Endothelial cell of umbilical vein (primary cell): Measurements from ENCODE around the gene LMF1. TPM values are rescaled to one million over a fixed set of nuclear protein-coding genes. Genes with fewer than 3 reads are reported as not detected.

Experiments
- BruUV-seq: library from RNA; stranded (reverse); fragments of 400-500 nt; replicated peaks from 2 replicates; lab custom pipeline; 2021; lab: Mats Ljungman, UMichigan
- CTCF ChIA-PET: fragments of 300-600, 350-600 bp; sonication (Branson Sonifier 250); formaldehyde crosslinking; loops from one replicate; lab custom pipeline; 2021; ENCODE audit warnings: antibody characterized with exemption, inconsistent platforms; lab: Charles Lee
- POLR2A ChIA-PET: fragments of 300-600, 350-600 bp; sonication (Branson Sonifier 250); formaldehyde crosslinking; loops from one replicate; lab custom pipeline; 2021; ENCODE audit warnings: antibody characterized with exemption, inconsistent platforms; lab: Charles Lee
- DNase-seq: peaks from one replicate; pipeline ENCODE4 v3.0.0-alpha.2; 2011; ENCODE audit warnings: low read depth, low spot score
- FAIRE-seq: peaks from 2 replicates; lab custom pipeline; 2011; peaks lifted over from hg19 to GRCh38; lab: Jason Lieb, UNC
- H2AFZ ChIP-seq: 2 replicates; pipeline ENCODE4 v1.6.0; 2012; ENCODE audit warnings: low read depth, low read length, control low read depth, inconsistent platforms
- H3K27ac ChIP-seq: 2 replicates; pipeline ENCODE4 v1.5.1; 2011; ENCODE audit warnings: low read depth, mild to moderate bottlenecking, control low read depth, low read length, moderate library complexity; ENCODE audit not compliant: insufficient read depth
- H3K27me3 ChIP-seq, 2 experiments: 2 replicates each; pipeline versions ENCODE4 v1.6.0 to v1.6.1; 2011; ENCODE audit warnings: low read length in 2 of 2, mixed read lengths in 1 of 2; ENCODE audit not compliant: control insufficient read depth in 2 of 2, insufficient read depth in 2 of 2
- H3K36me3 ChIP-seq, 2 experiments: 2 replicates in 1 of 2; 3 replicates in 1 of 2; pipeline ENCODE4 v1.5.1; 2011; ENCODE audit warnings: low read length in 2 of 2, mild to moderate bottlenecking in 1 of 2, moderate library complexity in 1 of 2; ENCODE audit not compliant: control insufficient read depth in 2 of 2, insufficient read depth in 2 of 2; ENCODE audit errors: extremely low read depth in 1 of 2
- H3K4me1 ChIP-seq: 3 replicates; pipeline ENCODE4 v1.5.1; 2011; ENCODE audit warnings: mild to moderate bottlenecking, low read length; ENCODE audit not compliant: control insufficient read depth, insufficient read depth; ENCODE audit errors: extremely low read depth
- H3K4me2 ChIP-seq: 2 replicates; pipeline ENCODE4 v1.6.1; 2011; ENCODE audit warnings: low read length, control low read depth, mixed read lengths; ENCODE audit not compliant: insufficient read depth
- H3K4me3 ChIP-seq, 3 experiments: fragments of 200-600 bp in 1 of 3; sonication (generic), shearing (Covaris generic) in 1 of 3; replicated peaks in 1 of 3; 2 replicates each; pipeline ENCODE4 v1.5.1; 2011 to 2016; ENCODE audit warnings: control low read depth in 3 of 3, low read length in 3 of 3, mild to moderate bottlenecking in 2 of 3, inconsistent platforms in 1 of 3, low read depth in 1 of 3, moderate library complexity in 1 of 3; ENCODE audit not compliant: insufficient read depth in 1 of 3
- H3K79me2 ChIP-seq: 2 replicates; pipeline ENCODE4 v1.6.0; 2012; ENCODE audit warnings: low read length, inconsistent platforms; ENCODE audit not compliant: control insufficient read depth, insufficient read depth
- H3K9ac ChIP-seq: replicated peaks from 2 replicates; pipeline ENCODE3; 2011; ENCODE audit warnings: low read length, control low read depth; ENCODE audit not compliant: insufficient read depth; ENCODE audit errors: extremely low read depth
- H3K9me1 ChIP-seq: replicated peaks from 3 replicates; pipeline ENCODE4 v1.6.0; 2011; ENCODE audit warnings: mild to moderate bottlenecking, low read length; ENCODE audit not compliant: control insufficient read depth, insufficient read depth; ENCODE audit errors: extremely low read depth
- H3K9me3 ChIP-seq: replicated peaks from 2 replicates; pipeline ENCODE4 v1.5.1; 2012; ENCODE audit warnings: low read length, inconsistent platforms; ENCODE audit not compliant: control insufficient read depth, insufficient read depth
- H4K20me1 ChIP-seq: replicated peaks from 2 replicates; pipeline ENCODE3; 2011; ENCODE audit warnings: mild to moderate bottlenecking, low read length; ENCODE audit not compliant: control insufficient read depth, insufficient read depth; ENCODE audit errors: extremely low read depth
- EZH2 ChIP-seq: IDR thresholded peaks from 2 replicates; pipeline ENCODE4 v1.6.1; 2012; ENCODE audit warnings: borderline replicate concordance, low read depth, mild to moderate bottlenecking, moderate library complexity, low read length, inconsistent platforms; ENCODE audit not compliant: severe bottlenecking
- FOS ChIP-seq: IDR thresholded peaks from 2 replicates; pipeline ENCODE4 v1.6.1; 2011; ENCODE audit warnings: mild to moderate bottlenecking, low read length, moderate library complexity, borderline replicate concordance; ENCODE audit not compliant: insufficient read depth
- GATA2 ChIP-seq: IDR thresholded peaks from 2 replicates; pipeline ENCODE4 v1.7.0; 2011; ENCODE audit warnings: low read depth, mild to moderate bottlenecking, moderate library complexity, mixed read lengths, low read length; ENCODE audit not compliant: insufficient read length, insufficient read depth
- JUN ChIP-seq: IDR thresholded peaks from 2 replicates; pipeline ENCODE4 v1.6.1; 2011; ENCODE audit warnings: borderline replicate concordance, low read depth; ENCODE audit not compliant: insufficient read length, insufficient read depth
- MYC ChIP-seq: IDR thresholded peaks from one replicate; pipeline ENCODE4 v1.6.1; 2011; ENCODE audit warnings: mild to moderate bottlenecking, low read depth, low read length
- POLR2A ChIP-seq: IDR thresholded peaks from 2 replicates; pipeline ENCODE4 v1.6.1; 2012; ENCODE audit warnings: low read depth, mild to moderate bottlenecking, control low read depth, low read length
- POLR2AphosphoS5 ChIP-seq: IDR thresholded peaks from 2 replicates; pipeline ENCODE4 v1.6.1; 2012; ENCODE audit warnings: low read depth, mild to moderate bottlenecking, control low read depth, low read length, moderate library complexity; ENCODE audit not compliant: insufficient read depth
- dilution Hi-C: fragments of 300-500 bp; cut with MboI; formaldehyde crosslinking; loops from one replicate; pipeline ENCODE4 v1.15.0; 2019; ENCODE audit warnings: low sequenced_read_pairs; ENCODE audit not compliant: extremely low pct_ligation_motif_present
- intact Hi-C: fragments of 100-400 bp; cut with micrococcal nuclease; formaldehyde crosslinking; loops from one replicate; pipeline ENCODE4 v1.10.0; 2022
- polyA plus RNA-seq, 4 experiments: library from polyadenylated mRNA; depleted of rRNA in 3 of 4; stranded (reverse) in 3 of 4; unstranded in 1 of 4; fragments of >200 nt; gene quantifications; 2 replicates each; pipeline versions ENCODE4 v1.2.1 to v1.2.3, GENCODE V29; 2011 to 2012; ENCODE audit warnings: missing spikeins in 1 of 4
- total RNA-seq: library from RNA; stranded (reverse); gene quantifications from 2 replicates; pipeline ENCODE4 v1.2.3, GENCODE V29; 2021
- TF ChIP-seq, protein P1 (sequence below): IDR thresholded peaks from 2 replicates; pipeline ENCODE4 v1.6.1; 2011; ENCODE audit not compliant: insufficient read depth, insufficient read length
- TF ChIP-seq, protein P2 (sequence below), 2 donors: IDR thresholded peaks; 1 replicate in 1 of 2; 2 replicates in 1 of 2; pipeline ENCODE4 v1.5.1; 2011; ENCODE audit warnings: low read length in 2 of 2, mild to moderate bottlenecking in 2 of 2, moderate library complexity in 2 of 2, control low read depth in 1 of 2, inconsistent platforms in 1 of 2, low read depth in 1 of 2; ENCODE audit not compliant: insufficient read depth in 1 of 2; ENCODE audit errors: extremely low read depth in 1 of 2

The LMF1 gene
- total and polyA plus RNA-seq, 2 donors (not counting 3 experiments of a cell fraction or from before 2014, with no cell fraction given) = 17.8 TPM

DNA sequence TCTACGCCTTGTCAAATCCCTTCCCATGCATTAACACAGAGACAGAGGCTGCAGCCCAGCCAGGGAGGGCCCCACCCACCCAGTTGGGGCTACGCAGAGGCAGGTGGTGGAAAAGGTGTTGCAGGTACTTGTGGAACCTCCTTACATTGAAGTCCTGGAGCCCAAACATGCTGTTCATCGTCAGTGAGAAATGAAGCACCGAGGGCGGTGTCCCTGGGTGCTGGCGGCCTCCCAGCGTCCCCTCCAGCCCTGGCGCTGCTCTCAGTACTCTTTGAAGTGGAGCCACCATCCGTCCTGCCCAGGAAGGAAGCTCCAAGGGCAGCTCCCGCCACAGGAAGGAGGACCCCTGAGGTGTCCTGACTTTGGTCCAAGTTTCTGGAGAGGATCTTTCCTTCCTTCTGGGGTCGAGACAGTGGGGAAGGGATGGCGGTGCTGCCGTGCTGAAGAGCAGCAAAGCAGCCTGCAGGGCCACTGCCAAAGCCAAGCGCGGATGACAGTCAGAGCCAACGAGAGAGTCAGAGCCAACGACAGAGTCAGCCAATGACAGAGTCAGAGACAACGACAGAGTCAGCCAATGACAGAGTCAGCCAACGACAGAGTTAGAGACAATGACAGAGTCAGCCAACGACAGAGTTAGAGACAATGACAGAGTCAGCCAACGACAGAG is 23.4 kb downstream of the LMF1 start:
- Histone ChIP-seq H3K9me1 (no peaks in the 10 kb centered on the region), H3K9me3 (no peaks in the 10 kb centered on the region), H4K20me1 (no peaks in the 10 kb centered on the region), H3K4me2 (no peak overlapping the region), H3K9ac (no peak overlapping the region), H3K27me3 (no peaks in the 10 kb centered on the region), H3K36me3 (no peaks in the 10 kb centered on the region), H3K79me2 (no peaks in the 10 kb centered on the region), H3K4me3 (no peak overlapping the region), H3K27ac (no peak overlapping the region), H2AFZ (no peak overlapping the region), H3K4me1 (no peaks in the 10 kb centered on the region)
- BruUV-seq = no TSS peak
- POLR2A ChIA-PET = no interaction called here
- CTCF ChIA-PET = no interaction called here
- dilution Hi-C loops (no loop called here), intact Hi-C loops (no loop called here)
- DNase-seq (no peak), FAIRE-seq (no peak)
- TF ChIP-seq GATA2 (no peak), POLR2A (no peak), EZH2 (no peak), JUN (no peak), MYC (no peak), POLR2AphosphoS5 (no peak), FOS (no peak)
- TF ChIP-seq, protein P1, sequence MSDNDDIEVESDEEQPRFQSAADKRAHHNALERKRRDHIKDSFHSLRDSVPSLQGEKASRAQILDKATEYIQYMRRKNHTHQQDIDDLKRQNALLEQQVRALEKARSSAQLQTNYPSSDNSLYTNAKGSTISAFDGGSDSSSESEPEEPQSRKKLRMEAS = no peak
- TF ChIP-seq, protein P2, sequence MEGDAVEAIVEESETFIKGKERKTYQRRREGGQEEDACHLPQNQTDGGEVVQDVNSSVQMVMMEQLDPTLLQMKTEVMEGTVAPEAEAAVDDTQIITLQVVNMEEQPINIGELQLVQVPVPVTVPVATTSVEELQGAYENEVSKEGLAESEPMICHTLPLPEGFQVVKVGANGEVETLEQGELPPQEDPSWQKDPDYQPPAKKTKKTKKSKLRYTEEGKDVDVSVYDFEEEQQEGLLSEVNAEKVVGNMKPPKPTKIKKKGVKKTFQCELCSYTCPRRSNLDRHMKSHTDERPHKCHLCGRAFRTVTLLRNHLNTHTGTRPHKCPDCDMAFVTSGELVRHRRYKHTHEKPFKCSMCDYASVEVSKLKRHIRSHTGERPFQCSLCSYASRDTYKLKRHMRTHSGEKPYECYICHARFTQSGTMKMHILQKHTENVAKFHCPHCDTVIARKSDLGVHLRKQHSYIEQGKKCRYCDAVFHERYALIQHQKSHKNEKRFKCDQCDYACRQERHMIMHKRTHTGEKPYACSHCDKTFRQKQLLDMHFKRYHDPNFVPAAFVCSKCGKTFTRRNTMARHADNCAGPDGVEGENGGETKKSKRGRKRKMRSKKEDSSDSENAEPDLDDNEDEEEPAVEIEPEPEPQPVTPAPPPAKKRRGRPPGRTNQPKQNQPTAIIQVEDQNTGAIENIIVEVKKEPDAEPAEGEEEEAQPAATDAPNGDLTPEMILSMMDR (IDR thresholded peaks at IDR 0.05; ENCODE audit: extremely low read depth in 1 of 2, insufficient read depth in 1 of 2, low read depth in 1 of 2, low read length in 2 of 2) = no peak
